ENCODE data around the gene SOX18.

The SOX18 gene

DNA sequence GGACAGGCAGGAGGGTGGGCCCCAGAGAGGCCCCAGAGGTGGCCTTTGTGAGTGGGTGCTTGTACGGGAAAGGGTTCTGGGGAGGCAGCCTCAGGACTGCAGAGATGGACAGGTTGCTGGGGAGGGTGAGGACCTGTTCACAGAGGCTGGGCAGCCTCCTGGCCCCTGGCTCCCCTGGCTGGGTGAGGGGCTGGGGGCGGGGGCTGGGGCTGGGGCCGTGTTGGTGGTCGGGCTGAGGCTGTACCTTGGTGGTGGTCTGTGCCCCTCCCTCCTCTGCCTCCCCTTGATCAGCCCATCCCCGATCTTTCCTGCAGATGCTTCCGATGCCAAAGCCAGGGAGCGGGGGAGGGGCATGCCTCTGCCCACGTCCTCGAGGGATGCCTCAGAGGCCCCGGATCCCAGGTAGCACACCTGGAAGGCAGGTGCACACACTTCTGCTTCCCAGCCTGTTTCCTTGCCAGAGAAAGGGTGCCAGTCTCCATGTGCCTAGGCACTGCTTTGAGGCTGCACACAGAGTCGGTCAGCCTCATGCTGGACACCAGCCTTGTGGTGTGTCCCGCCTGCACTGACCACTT is 18.4 kb upstream of the SOX18 start:
- DNase-seq = no peak

DNA sequence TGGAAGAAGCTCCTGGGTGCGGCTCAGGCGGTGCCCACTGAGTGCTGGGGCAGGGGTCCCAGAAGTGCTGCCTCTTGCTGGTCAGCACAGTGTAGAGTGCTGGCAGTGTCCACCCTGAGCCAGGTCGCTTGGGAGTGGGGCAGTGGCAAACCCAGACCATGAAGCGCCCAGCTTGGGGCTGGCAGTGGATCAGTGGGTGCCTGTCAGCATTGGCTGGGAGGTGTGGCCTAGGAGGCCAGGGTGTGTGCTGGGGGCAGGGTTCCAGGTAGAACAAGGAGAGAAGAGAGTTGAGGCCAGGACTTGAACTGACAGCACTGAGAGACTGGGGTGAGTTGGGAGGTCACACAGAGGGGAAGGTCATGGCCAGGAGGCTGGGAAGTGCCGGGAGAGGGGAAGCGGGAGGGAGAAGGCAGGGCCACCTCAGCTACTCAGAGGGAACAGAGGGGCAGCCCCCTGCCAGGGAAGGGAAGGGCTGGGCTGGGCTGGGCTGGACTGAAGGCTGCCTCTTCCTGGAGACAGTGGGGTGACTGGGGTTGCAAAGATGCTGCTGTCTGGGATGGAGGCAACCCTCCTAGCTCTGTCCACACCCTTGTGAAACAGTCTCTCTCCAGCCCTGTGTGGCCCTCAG is 17.7 kb upstream of the SOX18 start:
- DNase-seq = no peak

DNA sequence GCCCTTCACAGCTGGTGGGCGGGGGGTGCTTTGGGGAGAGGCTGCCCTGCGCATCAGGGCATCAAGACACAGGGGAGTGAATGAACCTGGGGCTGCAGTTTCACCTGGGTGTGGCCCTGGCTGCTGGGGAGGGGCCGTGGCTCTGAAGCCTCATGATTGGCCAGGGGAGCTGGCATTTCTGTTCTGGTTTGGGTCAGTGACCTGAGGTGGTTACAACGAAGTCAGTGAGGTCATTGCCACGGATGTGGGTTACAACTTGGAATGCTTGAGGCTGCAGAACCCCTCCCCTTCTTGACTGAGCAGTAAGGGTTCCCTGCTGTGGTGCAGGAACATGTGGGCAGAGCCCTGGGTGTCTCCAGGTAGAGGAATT is 16.5 kb upstream of the SOX18 start:
- DNase-seq = no peak

DNA sequence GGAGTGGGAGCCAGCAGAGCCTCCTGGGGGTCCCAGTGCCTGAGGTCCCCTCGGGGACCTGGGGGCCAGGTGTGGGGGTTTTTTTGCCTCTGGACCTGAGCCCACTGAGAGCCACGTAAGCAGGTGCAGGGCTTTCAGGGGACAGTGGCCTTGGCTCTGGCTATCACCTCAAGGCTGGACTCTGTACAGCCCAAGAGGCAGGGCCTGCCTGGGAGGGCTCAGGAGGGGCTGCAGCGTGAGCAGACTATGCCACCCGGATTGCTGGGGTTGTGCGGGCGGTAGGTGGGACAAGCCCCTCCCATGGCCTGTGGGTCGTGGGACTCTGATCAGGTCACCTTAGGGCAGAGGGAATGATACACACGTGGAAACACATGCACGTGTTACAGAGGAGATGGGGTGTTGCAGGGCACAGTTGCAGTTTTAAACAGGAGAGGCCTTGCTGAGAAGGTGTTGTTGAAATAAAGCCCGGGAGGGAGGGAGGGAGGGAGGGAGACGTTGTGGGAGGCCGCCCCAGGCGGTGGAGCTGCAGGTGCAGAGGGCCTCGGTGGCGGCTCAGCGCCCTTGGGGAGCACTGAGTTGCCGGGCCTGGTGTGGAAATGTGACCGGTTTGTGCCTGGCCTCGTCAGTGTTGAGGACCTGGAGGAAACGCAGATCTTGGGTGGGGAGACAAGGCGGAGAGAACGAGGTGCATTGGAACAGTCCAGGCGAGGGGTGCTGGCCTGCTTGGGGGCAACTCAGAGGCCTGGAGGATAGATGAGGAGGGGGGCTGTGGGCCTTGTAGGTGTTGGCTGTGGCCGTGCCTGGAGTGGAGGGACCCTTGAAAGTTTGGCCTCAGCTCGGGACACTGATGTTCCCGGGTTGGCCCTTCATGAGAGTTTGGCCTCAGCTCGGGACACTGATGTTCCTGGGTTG is 15.9 kb upstream of the SOX18 start:
- DNase-seq = no peak

DNA sequence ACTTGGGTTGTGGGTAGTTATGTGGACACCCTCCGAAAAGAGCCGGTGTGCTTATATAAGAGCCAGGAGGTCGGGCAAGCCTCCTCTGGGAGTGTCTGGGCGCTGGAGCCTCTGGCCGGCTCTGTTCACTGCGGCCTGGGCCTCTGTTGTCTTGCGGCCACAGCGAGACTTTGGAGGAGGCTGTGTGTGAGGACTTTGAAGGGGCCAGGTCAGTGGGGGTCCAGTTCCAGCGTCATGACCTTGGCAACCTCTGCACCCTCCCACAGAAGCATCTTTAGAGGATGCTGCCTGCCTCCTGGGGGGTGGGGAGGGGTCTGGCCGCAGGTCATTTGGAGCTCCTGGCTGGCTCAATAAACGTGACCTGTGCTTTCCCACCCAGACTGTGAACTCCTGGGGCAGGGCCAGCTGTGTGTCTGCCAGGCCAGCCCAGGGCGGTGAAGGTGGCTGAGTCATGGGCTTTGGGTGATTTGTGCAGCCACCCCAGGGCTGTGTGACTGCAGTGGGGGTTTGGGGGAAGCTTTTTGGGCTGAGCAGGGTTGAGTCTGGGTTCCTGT is 14.8 kb upstream of the SOX18 start:
- DNase-seq = no peak

DNA sequence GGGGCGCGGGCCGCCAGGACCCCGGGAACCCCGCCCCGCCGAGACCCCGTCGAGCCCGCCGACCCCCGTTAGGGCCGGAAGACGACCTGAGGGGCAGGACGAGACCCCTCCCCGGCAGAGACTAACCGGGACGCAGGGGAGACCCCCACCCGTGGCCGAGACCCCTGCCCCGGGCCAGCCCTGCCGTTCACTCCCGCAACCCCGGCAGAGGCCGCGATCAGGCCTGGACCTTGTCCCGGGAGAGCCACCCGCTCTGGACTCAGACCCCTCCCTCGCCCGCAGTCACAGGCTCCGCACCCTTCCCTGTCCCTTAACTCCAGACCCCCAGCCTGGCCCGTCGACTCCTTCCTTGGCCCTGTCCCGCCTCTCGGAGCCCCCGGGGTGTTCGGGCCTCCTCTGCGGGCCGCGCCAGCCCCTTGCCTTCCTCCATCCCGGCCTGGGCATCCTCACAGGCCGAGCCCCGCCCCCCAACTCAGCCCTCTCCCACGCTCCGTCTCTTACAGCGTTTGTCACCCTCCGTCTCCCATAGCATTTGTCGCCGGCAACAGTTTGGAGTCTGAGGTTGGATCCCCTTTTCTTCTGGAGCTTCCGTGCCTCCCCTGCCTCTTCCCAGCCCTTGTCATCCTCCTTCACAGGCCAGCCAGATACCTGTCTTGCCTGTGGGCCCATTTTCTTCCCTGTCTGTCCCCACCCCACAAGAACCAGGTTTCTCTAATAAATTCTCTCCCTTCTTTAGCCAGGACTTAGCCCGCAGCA is 14.1 kb upstream of the SOX18 start:
- no peak for DNase-seq

DNA sequence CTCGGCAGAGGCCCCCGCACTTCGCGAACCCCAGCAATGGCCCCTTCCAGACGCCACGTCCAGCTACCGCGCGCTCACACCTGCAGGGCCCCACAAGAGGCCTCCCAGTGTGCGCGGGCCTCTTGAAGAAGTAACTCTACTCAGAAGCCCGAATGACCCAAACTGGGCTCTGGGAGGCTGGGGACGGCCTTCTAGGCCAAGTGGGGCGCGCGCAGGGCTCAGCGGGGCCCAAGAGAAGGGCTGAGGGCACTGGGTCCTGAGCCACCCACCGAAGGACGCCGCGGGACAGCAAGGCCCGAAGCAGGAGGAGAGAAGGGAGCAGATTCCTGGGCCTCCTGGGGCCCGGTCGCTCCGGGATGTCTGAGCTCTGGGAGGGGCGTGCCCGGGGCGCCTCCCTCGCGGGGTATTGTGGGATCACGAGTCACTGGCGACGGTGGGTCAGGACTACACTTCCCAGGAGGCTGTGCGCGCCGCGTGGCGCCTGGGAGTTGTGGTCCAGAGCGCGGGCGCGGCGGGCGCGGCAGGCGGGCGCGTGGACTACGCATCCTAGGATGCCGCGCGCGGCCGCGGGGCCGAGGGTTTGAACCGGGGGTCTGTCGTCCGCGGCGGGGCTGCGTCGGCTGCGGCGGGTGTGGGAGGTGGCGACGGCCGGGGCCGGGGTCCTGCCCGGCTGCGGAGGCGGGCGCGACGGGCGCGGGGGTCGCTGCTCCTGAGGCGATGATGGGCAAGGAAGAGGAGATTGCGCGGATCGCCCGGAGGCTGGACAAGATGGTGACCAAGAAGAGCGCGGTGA is 13.4 kb upstream of the SOX18 start, which contains the start of gene TCEA2:
TSS of gene TCEA2 (plus strand) at position 603 of the 793 bp plus-strand sequence. CDS start at position 718, 115 bp downstream.
- DNase-seq = peak; percentile 84

DNA sequence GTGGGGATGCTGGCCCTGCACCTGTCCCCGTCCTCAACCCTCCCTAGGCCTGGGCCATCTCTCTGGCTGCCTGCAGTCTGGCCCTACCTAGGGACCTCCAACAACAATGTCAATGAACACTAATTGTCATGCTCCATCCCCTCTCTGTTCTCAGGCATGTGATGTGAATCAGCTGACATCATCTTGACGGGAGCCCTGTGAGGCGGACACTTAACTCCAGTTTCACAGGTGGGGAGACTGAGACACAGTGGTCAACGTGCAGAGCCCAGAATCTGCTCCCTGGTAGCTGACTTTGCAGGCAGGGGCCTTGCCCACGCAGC is 12.8 kb upstream of the SOX18 start:
- DNase-seq = no peak

DNA sequence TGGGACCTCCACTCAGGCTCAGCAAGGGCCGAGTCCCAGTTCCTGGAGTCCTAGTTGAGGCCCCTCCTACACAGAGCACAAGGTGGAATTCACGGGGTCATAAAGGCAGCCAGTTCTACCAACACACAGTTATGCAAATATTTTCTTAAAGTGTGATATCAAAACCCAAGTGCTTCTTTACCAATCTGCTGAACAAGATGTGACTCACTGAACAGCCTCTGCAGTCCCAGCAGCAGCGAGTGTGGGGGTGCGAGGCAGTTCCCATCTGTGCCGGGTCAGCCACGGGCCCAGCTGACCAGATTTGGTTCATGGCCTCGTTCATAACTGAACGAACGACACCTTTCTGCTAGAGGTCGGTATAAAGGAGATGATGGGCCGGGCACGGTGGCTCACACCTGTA is 9.1 kb upstream of the SOX18 start:
- DNase-seq = no peak

DNA sequence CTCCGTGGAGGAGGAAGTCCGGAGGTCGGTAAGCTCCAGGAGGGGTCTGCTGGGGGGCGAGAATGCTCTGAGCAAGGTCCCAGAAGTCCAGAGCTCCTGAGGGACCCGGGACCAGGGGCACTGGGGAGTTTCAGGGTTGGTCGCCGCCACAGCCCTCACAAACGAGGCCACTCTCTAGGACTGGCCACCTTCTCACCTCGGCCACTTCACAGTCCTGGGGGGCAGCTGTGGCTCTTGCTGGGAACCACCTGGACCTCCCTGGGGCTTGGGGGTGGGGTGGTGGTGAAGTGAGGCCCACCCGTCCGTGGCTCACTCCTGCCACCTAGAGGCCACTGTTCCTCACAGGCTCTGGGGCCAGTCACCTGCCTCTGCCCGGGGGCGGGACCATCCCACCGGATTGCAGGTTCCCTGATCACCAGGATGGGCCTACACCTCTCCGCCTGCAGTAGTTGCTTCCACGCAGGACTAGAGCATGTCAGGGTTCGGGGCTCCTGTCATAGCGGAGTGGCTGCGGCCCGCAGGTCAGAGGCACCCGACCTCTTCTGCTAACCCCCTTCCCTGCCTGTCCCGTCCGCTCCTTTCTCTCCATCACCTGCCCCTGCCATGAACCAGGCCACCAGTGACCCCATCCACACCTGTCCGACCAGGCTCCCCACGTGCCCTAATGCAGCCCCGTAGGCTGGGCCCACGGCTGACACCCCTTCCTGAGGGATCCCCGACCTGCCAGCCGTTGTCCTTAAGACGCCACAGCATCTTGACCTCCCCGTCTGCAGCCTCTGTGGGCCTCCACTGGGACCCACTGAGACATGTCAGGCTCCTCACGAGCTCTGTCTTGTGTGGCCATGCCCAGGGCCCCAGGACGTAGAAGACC is 8.4 kb upstream of the SOX18 start:
- no peak for DNase-seq

DNA sequence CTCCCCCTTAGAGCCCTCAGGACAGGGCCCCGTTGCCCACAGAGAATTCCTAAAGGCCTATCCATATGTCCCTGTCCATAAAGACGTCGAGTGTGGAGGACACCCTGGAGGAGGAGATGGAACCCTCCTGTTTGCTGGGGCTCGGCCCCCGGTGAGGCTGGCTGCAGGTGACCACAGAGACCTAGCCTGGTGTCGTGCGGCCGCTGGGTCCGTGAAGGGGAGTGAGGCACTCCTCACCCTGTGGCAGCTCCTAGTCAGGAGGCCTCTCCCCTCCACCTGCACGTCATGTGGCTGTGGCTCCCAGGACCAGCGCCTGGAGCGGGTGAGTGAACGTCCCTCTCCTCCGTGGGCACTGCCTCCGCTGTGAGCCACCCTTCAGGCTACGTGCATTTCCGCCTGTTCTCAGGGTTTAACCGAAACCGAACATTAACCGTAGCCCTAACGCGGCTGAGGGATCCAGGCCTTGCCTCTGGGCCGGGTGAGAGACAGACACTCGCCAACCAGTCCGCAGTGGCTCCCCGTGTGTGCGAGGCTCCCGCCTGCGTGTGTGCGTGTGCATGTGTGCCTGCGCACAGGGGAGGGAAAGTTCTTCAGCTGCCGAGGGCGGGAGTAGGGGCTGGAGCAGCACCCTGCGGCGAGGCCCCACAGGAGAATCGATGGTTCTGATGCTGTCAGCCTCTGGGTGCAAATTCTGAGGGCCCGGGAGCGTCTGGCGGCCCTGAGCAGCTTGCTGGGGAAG is 7.6 kb upstream of the SOX18 start:
- no peak for DNase-seq

DNA sequence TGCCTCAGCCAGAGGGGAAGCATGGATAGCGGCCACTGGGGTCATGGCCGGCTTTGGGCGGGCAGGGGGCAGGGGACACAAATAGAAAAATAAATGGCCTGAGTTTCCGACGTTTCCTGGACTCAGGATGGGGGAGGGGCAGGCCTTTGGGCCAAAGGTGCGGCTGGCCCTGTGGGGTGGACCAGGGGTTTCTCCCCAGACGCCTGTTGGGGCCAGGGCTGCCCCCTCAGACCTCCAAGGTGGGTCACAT is 7.1 kb upstream of the SOX18 start:
- no peak for DNase-seq

DNA sequence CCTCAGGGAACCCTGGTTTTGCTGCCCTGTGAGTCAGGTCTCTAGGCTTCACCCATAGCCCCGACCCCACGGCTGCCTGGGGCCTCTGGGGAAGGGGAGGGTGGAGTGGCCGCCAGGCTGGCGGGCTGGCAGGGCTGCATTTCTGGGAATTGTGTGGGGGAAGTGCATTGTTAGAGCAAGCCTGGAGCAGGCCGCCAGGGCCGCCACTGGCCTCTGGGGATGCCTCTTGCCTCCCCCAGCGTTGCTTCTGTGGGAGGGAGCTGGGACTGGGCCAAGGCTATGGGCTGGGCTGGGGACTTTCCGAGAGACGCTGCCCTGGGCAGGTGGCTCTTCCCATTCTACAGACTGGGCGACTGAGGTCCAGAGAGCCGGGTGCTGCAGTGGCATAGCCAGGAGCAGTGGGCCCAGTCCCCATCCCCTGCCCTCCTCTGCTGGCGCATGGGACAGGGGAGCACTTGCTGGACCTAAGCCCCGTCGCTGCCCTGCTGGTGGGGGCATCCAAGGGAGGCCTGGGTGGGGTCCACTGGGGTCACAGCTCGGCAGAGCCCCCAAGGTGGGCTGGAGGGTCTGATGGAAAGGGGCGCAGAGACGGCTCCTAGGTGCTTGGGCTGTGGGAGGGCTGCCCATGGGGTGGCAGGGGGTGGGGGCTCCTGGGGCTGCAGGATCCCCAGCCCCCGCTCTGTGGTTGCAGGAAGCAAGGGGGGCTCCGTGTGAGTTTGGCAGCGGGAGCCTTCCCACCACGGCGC is 6.6 kb upstream of the SOX18 start:
- no peak for DNase-seq

DNA sequence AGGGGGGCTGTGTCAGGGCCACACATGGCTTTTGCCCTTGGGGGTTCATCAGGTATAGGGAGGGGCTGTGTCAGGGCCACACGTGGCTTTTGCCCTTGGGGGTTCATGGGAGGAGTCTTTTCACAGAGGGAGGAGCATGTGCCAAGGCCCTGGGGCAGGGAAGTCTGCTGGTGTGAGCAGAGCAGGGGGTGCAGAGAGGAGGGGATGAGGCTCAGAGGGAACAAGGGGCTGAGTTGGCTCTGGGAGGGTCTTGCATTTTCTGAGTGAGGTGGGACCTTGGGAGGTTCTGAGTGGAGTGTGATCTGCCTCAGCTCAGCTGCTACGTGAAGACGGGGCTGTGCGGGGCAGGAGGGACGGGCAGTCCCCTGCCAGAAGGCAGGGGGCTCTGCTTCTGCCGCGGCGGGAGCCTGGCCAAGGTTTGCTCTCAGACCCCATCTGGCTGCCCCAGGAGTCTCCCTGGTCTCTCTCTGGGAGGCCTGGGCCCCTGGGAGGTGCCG is 6.0 kb upstream of the SOX18 start:
- no peak for DNase-seq

DNA sequence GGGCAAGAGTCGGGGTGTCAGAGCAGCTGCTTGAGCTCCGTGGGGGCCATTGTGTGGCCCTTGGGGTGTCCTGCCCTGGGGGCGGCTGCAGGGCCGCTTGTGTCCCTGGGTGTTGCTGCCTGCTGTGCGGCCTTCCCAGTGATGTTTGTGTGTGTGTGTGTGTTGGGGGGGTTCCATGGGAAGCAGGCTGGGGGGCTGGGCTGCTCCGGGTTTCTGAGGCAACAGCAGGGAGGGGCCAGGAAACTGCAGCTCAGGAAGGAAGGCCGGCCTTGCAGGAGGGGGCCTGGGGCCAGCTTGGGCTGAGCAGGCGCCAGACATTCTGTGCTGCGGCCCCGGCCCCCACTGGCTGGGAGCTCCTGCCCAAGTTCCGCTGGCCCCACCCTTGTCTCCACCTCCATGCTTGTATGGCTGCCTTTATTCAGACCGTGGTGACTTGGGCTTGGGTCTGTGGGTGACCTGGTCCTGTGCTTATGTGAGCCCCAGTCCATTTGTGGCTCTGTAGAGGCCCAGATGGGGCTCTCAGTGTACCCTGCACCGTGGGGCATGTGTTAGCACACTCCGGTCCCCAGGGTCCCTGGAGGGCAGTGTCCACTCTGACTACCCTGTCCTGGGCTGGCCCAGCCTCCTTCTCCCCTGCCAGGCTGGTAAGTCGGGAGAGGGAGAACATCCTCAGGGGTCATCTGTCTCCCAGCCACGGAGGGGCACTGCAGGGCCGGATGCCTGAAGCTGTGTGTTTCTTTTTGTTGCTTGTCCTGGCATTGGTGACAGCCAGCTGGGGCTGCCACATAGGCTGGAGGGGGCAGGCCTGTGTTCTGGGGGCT is 4.6 kb upstream of the SOX18 start:
- DNase-seq = no peak

DNA sequence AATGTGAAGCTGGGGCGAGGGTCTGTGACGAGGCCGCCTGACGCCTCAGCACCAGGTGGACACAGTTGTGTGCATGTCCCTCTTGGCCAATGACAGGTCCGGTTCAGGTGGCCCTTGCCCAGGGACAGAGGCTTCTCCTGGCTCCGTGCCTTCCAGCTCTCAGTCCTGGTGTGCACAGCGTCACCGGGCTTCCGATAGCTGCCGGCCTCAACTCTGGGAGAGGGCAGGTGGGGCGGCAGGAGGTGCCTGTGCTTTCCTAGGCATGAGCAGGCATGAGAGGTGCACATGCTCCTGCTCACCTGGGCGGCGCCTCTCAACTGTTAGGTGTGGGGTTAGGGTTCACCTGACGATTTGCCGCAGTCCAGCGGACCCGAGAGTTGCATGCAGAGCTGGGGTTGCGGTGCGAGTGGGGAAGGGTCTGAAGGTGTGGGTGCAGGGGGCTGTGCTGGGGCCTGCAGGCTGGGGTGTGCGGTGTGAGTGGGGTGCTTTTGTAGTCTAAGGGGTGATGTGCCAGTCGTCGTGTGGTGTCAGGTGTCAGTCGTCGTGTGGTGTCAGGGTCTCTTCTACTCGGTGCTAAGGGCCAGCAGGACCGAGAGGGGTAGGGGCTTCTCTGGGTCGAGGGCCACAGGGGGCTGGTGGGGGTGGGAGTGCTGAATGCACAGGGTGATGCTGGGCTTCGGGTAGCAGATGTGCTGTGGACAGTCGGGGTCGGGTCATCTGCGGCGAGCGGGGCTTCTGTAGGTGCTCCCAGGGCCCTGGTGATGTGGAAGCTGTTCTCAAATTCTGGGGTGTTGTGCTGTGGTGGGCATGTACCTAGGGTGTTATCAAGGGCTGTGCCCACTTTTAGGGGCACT is 3.8 kb upstream of the SOX18 start:
- no peak for DNase-seq

DNA sequence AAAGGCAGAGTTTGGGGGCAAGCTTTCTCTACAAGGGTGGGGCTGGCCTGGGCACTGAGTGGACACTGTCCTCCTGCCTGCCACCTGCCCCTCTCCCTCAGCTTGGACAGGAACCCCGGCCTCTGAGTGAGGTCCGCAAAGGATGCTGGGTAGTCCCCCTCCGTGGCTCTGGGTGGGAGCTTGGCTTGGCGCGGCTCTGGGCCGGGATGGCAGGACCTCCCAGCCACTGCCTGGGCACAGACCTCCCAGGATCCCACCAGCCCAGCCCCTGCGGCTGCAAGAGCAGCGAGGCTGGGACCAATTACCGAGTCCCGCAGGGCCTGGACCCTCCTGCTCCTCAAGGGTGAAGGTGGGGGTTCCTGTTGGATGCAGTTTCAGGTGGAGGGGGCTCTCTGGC is 2.9 kb upstream of the SOX18 start:
- no peak for DNase-seq
